B cell (primary cell): ENCODE data around the gene TAGLN3. TPM values are rescaled to one million over a fixed set of nuclear protein-coding genes. Genes with fewer than 3 reads are reported as not detected.

Source experiments
- ATAC-seq: fragments of 200-7000 bp; cut with Tn5 transposase; one replicate; pipeline ENCODE4 v1.10.0; 2021; ENCODE audit warnings: low read depth, mild to moderate bottlenecking, moderate number of reproducible peaks, moderate library complexity
- CTCF ChIA-PET: fragments of 350-600 bp; sonication (Branson Sonifier 250); formaldehyde crosslinking; loops from one replicate; lab custom pipeline; 2021; ENCODE audit warnings: antibody characterized with exemption, inconsistent platforms; lab: Charles Lee
- POLR2A ChIA-PET: fragments of 350-600 bp; sonication (Branson Sonifier 250); formaldehyde crosslinking; loops from one replicate; lab custom pipeline; 2021; ENCODE audit warnings: antibody characterized with exemption; lab: Charles Lee
- DNase-seq: peaks from one replicate; pipeline ENCODE4 v3.0.0; 2013
- H2AFZ ChIP-seq: 2 replicates; pipeline ENCODE4 v1.6.1; 2012; ENCODE audit warnings: mild to moderate bottlenecking, low read depth, low read length; ENCODE audit not compliant: insufficient read depth, poor library complexity, severe bottlenecking
- H3K27ac ChIP-seq, 2 donors: 1 replicate in 1 of 2; 2 replicates in 1 of 2; pipeline ENCODE4 v1.5.1; 2012 to 2013; ENCODE audit warnings: low read length in 2 of 2, mild to moderate bottlenecking in 2 of 2, moderate library complexity in 1 of 2
- H3K27me3 ChIP-seq, 4 experiments: fragments of 200-600 bp in 1 of 4; sonication (generic) in 1 of 4; replicated peaks in 1 of 4; 1 replicate in 2 of 4; 2 replicates in 2 of 4; pipeline versions ENCODE4 v1.6.1 to v1.7.0; 2013 to 2016; ENCODE audit warnings: low read length in 3 of 4, mild to moderate bottlenecking in 2 of 4, mixed read lengths in 1 of 4, moderate library complexity in 1 of 4; ENCODE audit not compliant: insufficient read depth in 4 of 4, control insufficient read depth in 3 of 4; ENCODE audit errors: control extremely low read depth in 1 of 4
- H3K36me3 ChIP-seq, 2 experiments: replicated peaks in 1 of 2; 1 replicate in 1 of 2; 2 replicates in 1 of 2; pipeline versions ENCODE4 v1.6.1 to v1.7.1; 2013; ENCODE audit warnings: low read length in 1 of 2; ENCODE audit not compliant: insufficient read depth in 2 of 2, control insufficient read depth in 1 of 2; ENCODE audit errors: control extremely low read depth in 1 of 2, extremely low read depth in 1 of 2
- H3K4me1 ChIP-seq, 2 donors: fragments of 200-600 bp in 1 of 2; sonication (generic) in 1 of 2; 1 replicate in 1 of 2; 2 replicates in 1 of 2; pipeline versions ENCODE4 v1.5.1 to v1.6.1; 2013 to 2017; ENCODE audit warnings: low read length in 2 of 2; ENCODE audit not compliant: control insufficient read depth in 2 of 2, insufficient read depth in 2 of 2
- H3K4me2 ChIP-seq: replicated peaks from 2 replicates; pipeline ENCODE3; 2012; ENCODE audit warnings: mild to moderate bottlenecking, low read depth, low read length; ENCODE audit not compliant: poor library complexity, severe bottlenecking
- H3K4me3 ChIP-seq, 5 experiments: fragments of 200-600 bp in 1 of 5; sonication (generic) in 1 of 5; 1 replicate in 3 of 5; 2 replicates in 2 of 5; pipeline versions ENCODE4 v1.5.1 to v1.7.0; 2011 to 2016; ENCODE audit warnings: low read length in 4 of 5, mild to moderate bottlenecking in 4 of 5, low read depth in 2 of 5, control low read depth in 1 of 5, moderate library complexity in 1 of 5; ENCODE audit not compliant: insufficient read depth in 1 of 5; ENCODE audit errors: control extremely low read depth in 1 of 5, extremely low read depth in 1 of 5
- H3K79me2 ChIP-seq: fragments of 200-600 bp; sonication (generic); one replicate; pipeline ENCODE4 v1.6.0; 2016; ENCODE audit warnings: low read length; ENCODE audit not compliant: control insufficient read depth, insufficient read depth
- H3K9ac ChIP-seq: fragments of 200-600 bp; sonication (generic); 2 replicates; pipeline ENCODE4 v1.6.1; 2017; ENCODE audit warnings: mild to moderate bottlenecking, low read length, moderate library complexity
- H3K9me3 ChIP-seq, 3 donors: one replicate each; pipeline versions ENCODE4 v1.6.1 to v1.7.1; 2013; ENCODE audit warnings: low read length in 2 of 3; ENCODE audit not compliant: control insufficient read depth in 2 of 3, insufficient read depth in 1 of 3; ENCODE audit errors: control extremely low read depth in 1 of 3
- H4K20me1 ChIP-seq: 2 replicates; pipeline ENCODE4 v1.6.0; 2012; ENCODE audit warnings: mild to moderate bottlenecking, low read length; ENCODE audit not compliant: insufficient read depth, control insufficient read depth, poor library complexity, severe bottlenecking
- H3K27ac Mint-ChIP-seq: one replicate; pipeline ENCODE4 v1.8.0; 2021; ENCODE audit warnings: mixed read lengths
- H3K27me3 Mint-ChIP-seq: one replicate; pipeline ENCODE4 v1.8.0; 2021; ENCODE audit warnings: mixed read lengths
- H3K4me1 Mint-ChIP-seq: one replicate; pipeline ENCODE4 v1.8.0; 2021; ENCODE audit warnings: mixed read lengths
- H3K4me3 Mint-ChIP-seq: one replicate; pipeline ENCODE4 v1.8.0; 2021; ENCODE audit warnings: mixed read lengths
- H3K9me3 Mint-ChIP-seq: one replicate; pipeline ENCODE4 v1.8.0; 2022; ENCODE audit warnings: mixed read lengths; ENCODE audit not compliant: insufficient read depth
- EZH2 ChIP-seq: IDR thresholded peaks from 2 replicates; pipeline ENCODE4 v1.6.1; 2012; ENCODE audit warnings: borderline replicate concordance, low read depth, mild to moderate bottlenecking, moderate library complexity, low read length; ENCODE audit not compliant: insufficient read depth, poor library complexity, severe bottlenecking
- WGBS: methylation state at CpG from one replicate; pipeline ENCODE4 v1.1.5; 2013; ENCODE audit warnings: missing lambda C conversion rate; ENCODE audit not compliant: insufficient coverage; 5-methylcytosine and 5-hydroxymethylcytosine counted together
- intact Hi-C: fragments of 100-400 bp; cut with micrococcal nuclease; formaldehyde crosslinking; loops from one replicate; pipeline ENCODE4 v1.10.0; 2022
- polyA plus RNA-seq: library from polyadenylated mRNA; depleted of rRNA; stranded (reverse); fragments of >200 nt; gene quantifications from 2 replicates; pipeline ENCODE4 v1.2.3, GENCODE V29; 2012
- total RNA-seq, 2 donors: library from RNA; stranded (reverse); fragments of 120-200 nt in 1 of 2; gene quantifications; 1 replicate in 1 of 2; 2 replicates in 1 of 2; pipeline versions ENCODE4 v1.2.3 to v1.2.4, GENCODE V29; 2013 to 2022
- TF ChIP-seq, protein P1 (sequence below): fragments of 200-600 bp; IDR thresholded peaks from one replicate; pipeline ENCODE4 v1.8.0; 2022; ENCODE audit warnings: antibody characterized with exemption, mild to moderate bottlenecking

TAGLN3 gene
- total and polyA plus RNA-seq, 2 donors (not counting 1 experiment from before 2014, with no cell fraction given): not detected

DNA sequence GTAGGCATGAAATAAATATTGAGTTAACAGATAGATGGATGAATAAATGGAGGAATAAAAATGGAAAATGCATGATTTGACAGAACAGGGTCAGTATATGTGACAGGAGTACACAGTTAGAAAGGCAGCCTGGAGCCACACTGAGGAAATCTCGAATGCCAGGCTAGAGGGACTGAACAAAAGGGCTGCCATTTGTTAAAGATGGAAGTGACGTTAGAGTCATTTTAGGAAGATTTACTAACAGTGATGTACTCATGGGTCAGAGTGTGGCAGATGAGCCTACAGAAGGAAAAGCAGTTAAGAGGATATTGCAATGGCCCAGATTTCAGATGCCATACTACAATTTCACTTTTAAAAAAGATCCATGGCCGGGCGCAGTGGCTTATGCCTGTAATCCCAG lies 28.4 kb downstream of the TAGLN3 start:
- no peak overlapping the region for H2AFZ ChIP-seq
- no peak overlapping the region for H3K4me3 Mint-ChIP-seq
- no peak overlapping the region for H3K9ac ChIP-seq
- 89% methylated on average over 4 of the region's 4 CpGs for WGBS
- ChIA-PET POLR2A (no interaction called here), CTCF (interaction anchor here (0.7 to 1.3 kb wide), 3 partner anchors 16 to 493 kb away, joined by 3 to 4 read pairs (median 3); no protein-coding TSS in a partner anchor)
- no peak overlapping the region for H3K27ac Mint-ChIP-seq
- H3K4me3 ChIP-seq: no peak overlapping the region
- H3K27me3 Mint-ChIP-seq: peaks cover 9% of the 10 kb centered on the region
- no peaks in the 10 kb centered on the region for H3K36me3 ChIP-seq
- DNase-seq (no peak), ATAC-seq (no peak)
- no peak overlapping the region for H3K27ac ChIP-seq
- intact Hi-C loops: no loop called here
- no peak overlapping the region for H3K4me2 ChIP-seq
- H3K79me2 ChIP-seq: no peaks in the 10 kb centered on the region
- no peaks in the 10 kb centered on the region for H3K9me3 ChIP-seq
- no peaks in the 10 kb centered on the region for H3K27me3 ChIP-seq
- no peak for TF ChIP-seq EZH2
- TF ChIP-seq, protein P1, sequence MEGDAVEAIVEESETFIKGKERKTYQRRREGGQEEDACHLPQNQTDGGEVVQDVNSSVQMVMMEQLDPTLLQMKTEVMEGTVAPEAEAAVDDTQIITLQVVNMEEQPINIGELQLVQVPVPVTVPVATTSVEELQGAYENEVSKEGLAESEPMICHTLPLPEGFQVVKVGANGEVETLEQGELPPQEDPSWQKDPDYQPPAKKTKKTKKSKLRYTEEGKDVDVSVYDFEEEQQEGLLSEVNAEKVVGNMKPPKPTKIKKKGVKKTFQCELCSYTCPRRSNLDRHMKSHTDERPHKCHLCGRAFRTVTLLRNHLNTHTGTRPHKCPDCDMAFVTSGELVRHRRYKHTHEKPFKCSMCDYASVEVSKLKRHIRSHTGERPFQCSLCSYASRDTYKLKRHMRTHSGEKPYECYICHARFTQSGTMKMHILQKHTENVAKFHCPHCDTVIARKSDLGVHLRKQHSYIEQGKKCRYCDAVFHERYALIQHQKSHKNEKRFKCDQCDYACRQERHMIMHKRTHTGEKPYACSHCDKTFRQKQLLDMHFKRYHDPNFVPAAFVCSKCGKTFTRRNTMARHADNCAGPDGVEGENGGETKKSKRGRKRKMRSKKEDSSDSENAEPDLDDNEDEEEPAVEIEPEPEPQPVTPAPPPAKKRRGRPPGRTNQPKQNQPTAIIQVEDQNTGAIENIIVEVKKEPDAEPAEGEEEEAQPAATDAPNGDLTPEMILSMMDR: no peak
- H3K4me1 Mint-ChIP-seq: no peaks in the 10 kb centered on the region
- no peaks in the 10 kb centered on the region for H4K20me1 ChIP-seq
- no peaks in the 10 kb centered on the region for H3K9me3 Mint-ChIP-seq
- no peaks in the 10 kb centered on the region for H3K4me1 ChIP-seq

DNA sequence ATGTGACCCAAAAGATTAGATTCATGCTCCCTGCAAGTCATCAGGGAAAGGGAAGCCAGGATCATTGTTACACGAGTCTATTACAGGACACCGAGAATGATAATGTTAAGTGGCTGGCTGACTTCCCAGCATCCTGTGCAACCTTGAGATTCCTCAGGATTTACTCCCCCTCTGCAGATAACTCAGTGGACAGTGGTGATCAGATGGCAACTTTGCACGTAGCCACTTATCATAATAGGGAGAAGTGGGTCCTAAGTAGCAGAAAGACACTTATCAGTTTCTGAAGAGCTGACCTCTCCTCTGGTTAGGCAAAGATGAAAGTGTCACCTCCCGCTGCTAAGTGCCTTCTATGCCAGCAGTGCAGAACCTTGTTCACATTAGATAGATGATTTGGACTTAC lies 29.1 kb downstream of the TAGLN3 start:
- Mint-ChIP-seq H3K4me3 (no peak overlapping the region), H3K27me3 (peaks cover 13% of the 10 kb centered on the region), H3K27ac (no peak overlapping the region), H3K4me1 (no peaks in the 10 kb centered on the region), H3K9me3 (no peaks in the 10 kb centered on the region)
- Histone ChIP-seq H3K27me3 (no peaks in the 10 kb centered on the region), H3K4me3 (no peak overlapping the region), H3K4me1 (no peaks in the 10 kb centered on the region), H3K36me3 (no peaks in the 10 kb centered on the region), H3K4me2 (no peak overlapping the region), H3K79me2 (no peaks in the 10 kb centered on the region), H3K27ac (no peak overlapping the region), H3K9me3 (no peaks in the 10 kb centered on the region), H2AFZ (no peak overlapping the region), H3K9ac (no peak overlapping the region), H4K20me1 (no peaks in the 10 kb centered on the region)
- TF ChIP-seq, protein P1: no peak
- no peak for TF ChIP-seq EZH2
- DNase-seq (no peak), ATAC-seq (no peak)
- intact Hi-C loops: no loop called here
- ChIA-PET POLR2A (no interaction called here), CTCF (interaction anchor here (0.7 to 1.3 kb wide), 2 partner anchors 16 to 492 kb away, joined by 3 to 4 read pairs; no protein-coding TSS in a partner anchor)
- 100% methylated on average over 2 of the region's 4 CpGs for WGBS
